ENCODE measurements around the gene LOC101059915.

GRCh38 chrX:71664889-71665491 lies 2.4 kb upstream of the LOC101059915 start:
- TF ChIP-seq CTCF (IDR thresholded peaks at IDR 0.05 in 8 of 11, conservative IDR thresholded peaks at IDR 0.05 in 3 of 11) (no peak), POLR2A (IDR thresholded peaks at IDR 0.05) (no peak), POLR2AphosphoS5 (IDR thresholded peaks at IDR 0.05) (no peak)

All from spleen (tissue), 7 donors.